MM.1S (cell line): Measurements from ENCODE around the gene ARHGAP32.
A peak's percentile ranks its signal among the peaks of the same experiment; 100 is the strongest.

Source experiments
- DNase-seq: peaks from one replicate; pipeline ENCODE4 v3.0.0-alpha.2; 2015
- H2AFZ ChIP-seq: fragments of 300-600 bp; sonication (generic); 2 replicates; pipeline ENCODE4 v1.6.0; 2016; ENCODE audit warnings: antibody characterized with exemption, low read length
- H3F3A ChIP-seq: fragments of 300-600 bp; sonication (generic); 2 replicates; pipeline ENCODE4 v1.6.1; 2016; ENCODE audit warnings: mild to moderate bottlenecking, antibody characterized with exemption, low read length, moderate library complexity, mixed read lengths; ENCODE audit not compliant: insufficient read depth
- H3K27ac ChIP-seq: fragments of 300-600 bp; sonication (generic); 2 replicates; pipeline ENCODE4 v1.5.1; 2016; ENCODE audit warnings: mild to moderate bottlenecking, low read length
- H3K27me3 ChIP-seq: fragments of 300-600 bp; sonication (generic); replicated peaks from 2 replicates; pipeline ENCODE4 v1.6.0; 2016; ENCODE audit warnings: low read length; ENCODE audit not compliant: insufficient read depth
- H3K36me3 ChIP-seq: fragments of 300-600 bp; sonication (generic); replicated peaks from 2 replicates; pipeline ENCODE4 v1.6.1; 2016; ENCODE audit warnings: mild to moderate bottlenecking, low read length, mixed read lengths; ENCODE audit not compliant: insufficient read depth
- H3K4me1 ChIP-seq: fragments of 300-600 bp; sonication (generic); 2 replicates; pipeline ENCODE4 v1.6.1; 2016; ENCODE audit warnings: low read length, mixed read lengths
- H3K4me2 ChIP-seq: fragments of 300-600 bp; sonication (generic); 2 replicates; pipeline ENCODE4 v1.6.0; 2016; ENCODE audit warnings: low read depth, low read length
- H3K4me3 ChIP-seq: fragments of 300-600 bp; sonication (generic); 2 replicates; pipeline ENCODE4 v1.5.1; 2016; ENCODE audit warnings: low read length, mixed read lengths
- H3K79me2 ChIP-seq: fragments of 300-600 bp; sonication (generic); 2 replicates; pipeline ENCODE4 v1.6.1; 2016; ENCODE audit warnings: mixed run types, low read length, mixed read lengths
- H3K9ac ChIP-seq: fragments of 300-600 bp; sonication (generic); 2 replicates; pipeline ENCODE4 v1.6.1; 2016; ENCODE audit warnings: low read length, mixed read lengths
- H3K9me2 ChIP-seq: fragments of 300-600 bp; sonication (generic); replicated peaks from 2 replicates; pipeline ENCODE4 v1.6.1; 2016; ENCODE audit warnings: mild to moderate bottlenecking, low read length, mixed read lengths; ENCODE audit not compliant: insufficient read depth
- H3K9me3 ChIP-seq: fragments of 300-600 bp; sonication (generic); replicated peaks from 2 replicates; pipeline ENCODE4 v1.6.1; 2016; ENCODE audit warnings: mild to moderate bottlenecking, low read length, mixed read lengths; ENCODE audit not compliant: insufficient read depth
- H4K20me1 ChIP-seq: fragments of 300-600 bp; sonication (generic); 2 replicates; pipeline ENCODE4 v1.6.1; 2016; ENCODE audit warnings: mild to moderate bottlenecking, low read length, moderate library complexity, mixed read lengths; ENCODE audit not compliant: insufficient read depth
- EZH2 ChIP-seq: fragments of 300-600 bp; sonication (generic); optimal IDR thresholded peaks from 2 replicates; pipeline ENCODE3; 2017; ENCODE audit warnings: low read depth, mild to moderate bottlenecking, antibody characterized with exemption, low read length, mixed read lengths
- EZH2phosphoT487 ChIP-seq: fragments of 300-600 bp; sonication (generic); IDR thresholded peaks from 2 replicates; pipeline ENCODE4 v1.6.1; 2018; ENCODE audit warnings: antibody characterized with exemption, low read length
- TF ChIP-seq, protein P1 (sequence below): fragments of 300-600 bp; sonication (generic); IDR thresholded peaks from 2 replicates; pipeline ENCODE4 v1.5.1; 2016; ENCODE audit warnings: antibody characterized with exemption, low read length, mixed read lengths

ARHGAP32 gene

DNA sequence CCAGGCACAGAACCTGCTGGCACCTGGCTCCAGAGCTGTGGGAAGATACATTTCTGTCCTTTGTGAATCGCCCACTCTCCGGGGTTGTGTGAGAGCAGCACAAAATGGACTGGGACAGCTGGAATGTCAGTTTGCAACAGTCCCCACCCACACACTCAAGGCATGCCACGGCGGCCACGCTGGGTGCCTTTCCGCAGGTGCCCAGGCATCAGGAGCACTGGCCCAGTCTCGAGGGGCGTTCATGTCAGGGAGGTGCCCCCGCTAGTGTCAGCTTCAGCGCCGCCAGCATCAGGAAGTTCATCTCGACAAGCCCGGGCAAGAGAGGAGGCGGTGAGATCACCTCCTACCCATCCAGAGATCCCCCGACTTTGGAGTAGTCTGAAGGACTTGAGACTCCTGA, 251.5 kb downstream of the ARHGAP32 start:
- no peak for TF ChIP-seq EZH2
- TF ChIP-seq EZH2phosphoT487, result no peak
- TF ChIP-seq, protein P1, sequence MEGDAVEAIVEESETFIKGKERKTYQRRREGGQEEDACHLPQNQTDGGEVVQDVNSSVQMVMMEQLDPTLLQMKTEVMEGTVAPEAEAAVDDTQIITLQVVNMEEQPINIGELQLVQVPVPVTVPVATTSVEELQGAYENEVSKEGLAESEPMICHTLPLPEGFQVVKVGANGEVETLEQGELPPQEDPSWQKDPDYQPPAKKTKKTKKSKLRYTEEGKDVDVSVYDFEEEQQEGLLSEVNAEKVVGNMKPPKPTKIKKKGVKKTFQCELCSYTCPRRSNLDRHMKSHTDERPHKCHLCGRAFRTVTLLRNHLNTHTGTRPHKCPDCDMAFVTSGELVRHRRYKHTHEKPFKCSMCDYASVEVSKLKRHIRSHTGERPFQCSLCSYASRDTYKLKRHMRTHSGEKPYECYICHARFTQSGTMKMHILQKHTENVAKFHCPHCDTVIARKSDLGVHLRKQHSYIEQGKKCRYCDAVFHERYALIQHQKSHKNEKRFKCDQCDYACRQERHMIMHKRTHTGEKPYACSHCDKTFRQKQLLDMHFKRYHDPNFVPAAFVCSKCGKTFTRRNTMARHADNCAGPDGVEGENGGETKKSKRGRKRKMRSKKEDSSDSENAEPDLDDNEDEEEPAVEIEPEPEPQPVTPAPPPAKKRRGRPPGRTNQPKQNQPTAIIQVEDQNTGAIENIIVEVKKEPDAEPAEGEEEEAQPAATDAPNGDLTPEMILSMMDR, result no peak
- no peak for DNase-seq
- Histone ChIP-seq H3F3A (no peaks in the 10 kb centered on the region), H3K4me1 (no peaks in the 10 kb centered on the region), H3K27me3 (no peaks in the 10 kb centered on the region; the same call in 1 of the 2 replicates), H3K36me3 (no peaks in the 10 kb centered on the region), H3K9me3 (no peaks in the 10 kb centered on the region), H3K79me2 (no peaks in the 10 kb centered on the region), H3K4me2 (no peak overlapping the region), H3K9ac (no peak overlapping the region), H3K27ac (no peak overlapping the region), H4K20me1 (no peaks in the 10 kb centered on the region), H3K4me3 (no peak overlapping the region), H3K9me2 (no peaks in the 10 kb centered on the region), H2AFZ (no peak overlapping the region)

DNA sequence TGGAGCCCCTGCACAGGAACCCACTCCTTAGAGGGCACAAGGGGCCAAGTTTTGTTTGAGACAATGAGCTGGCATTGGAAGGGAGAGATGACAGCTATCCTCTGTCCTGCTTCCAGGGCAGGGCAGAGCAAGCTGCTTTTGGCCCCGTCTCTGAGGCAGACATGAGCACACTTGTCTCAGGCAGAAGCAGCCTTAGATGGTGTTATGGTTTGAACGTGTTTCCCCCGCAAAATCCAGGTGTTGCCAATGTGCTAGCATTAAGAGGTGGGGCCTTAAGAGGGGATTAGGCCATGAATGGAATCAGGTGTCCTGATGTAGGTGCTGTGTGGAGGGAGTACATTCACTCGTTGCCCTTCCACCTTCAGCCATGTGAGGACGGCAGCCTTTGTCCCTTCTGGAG, 252.0 kb downstream of the ARHGAP32 start:
- Histone ChIP-seq H3K36me3 (no peaks in the 10 kb centered on the region), H3K4me1 (no peaks in the 10 kb centered on the region), H3K9me2 (no peaks in the 10 kb centered on the region), H3K27me3 (no peaks in the 10 kb centered on the region; the same call in 1 of the 2 replicates), H3K9me3 (no peaks in the 10 kb centered on the region), H3K4me3 (no peak overlapping the region), H2AFZ (no peak overlapping the region), H4K20me1 (no peaks in the 10 kb centered on the region), H3K9ac (no peak overlapping the region), H3K4me2 (no peak overlapping the region), H3K79me2 (no peaks in the 10 kb centered on the region), H3F3A (no peaks in the 10 kb centered on the region), H3K27ac (no peak overlapping the region)
- TF ChIP-seq EZH2 (no peak), EZH2phosphoT487 (no peak)
- TF ChIP-seq, protein P1, result no peak
- peak; percentile 4 for DNase-seq

DNA sequence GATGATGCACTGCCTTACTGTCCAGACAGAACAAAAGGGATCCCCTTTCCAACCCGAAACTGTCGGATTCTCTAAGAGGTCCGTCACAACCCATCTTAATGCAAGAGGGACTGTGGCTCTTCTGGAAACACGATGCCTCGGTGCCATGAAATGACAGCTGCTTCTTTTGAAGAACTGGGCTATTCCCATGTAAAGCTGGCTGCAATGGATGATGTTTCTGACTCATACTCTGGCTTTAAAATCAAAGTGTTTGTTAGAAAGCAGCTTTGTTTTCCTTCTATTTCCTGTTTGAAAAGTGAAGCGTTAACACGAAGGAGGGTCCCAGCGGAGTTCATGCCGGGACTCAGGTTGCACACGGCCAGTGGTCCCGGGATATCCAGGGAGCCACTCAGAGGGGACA, 252.5 kb downstream of the ARHGAP32 start:
- no peaks in the 10 kb centered on the region for H3K79me2 ChIP-seq
- no peak overlapping the region for H2AFZ ChIP-seq
- no peaks in the 10 kb centered on the region for H4K20me1 ChIP-seq
- H3K9me3 ChIP-seq, result no peaks in the 10 kb centered on the region
- H3K4me3 ChIP-seq, result no peak overlapping the region
- peak; percentile 3 for DNase-seq
- no peaks in the 10 kb centered on the region for H3K36me3 ChIP-seq
- H3F3A ChIP-seq, result no peaks in the 10 kb centered on the region
- TF ChIP-seq, protein P1, result no peak
- TF ChIP-seq EZH2phosphoT487 (no peak), EZH2 (no peak)
- no peaks in the 10 kb centered on the region for H3K9me2 ChIP-seq
- H3K27ac ChIP-seq, result no peak overlapping the region
- H3K4me1 ChIP-seq, result no peaks in the 10 kb centered on the region
- no peaks in the 10 kb centered on the region; the same call in 1 of the 2 replicates for H3K27me3 ChIP-seq
- no peak overlapping the region for H3K9ac ChIP-seq
- H3K4me2 ChIP-seq, result no peak overlapping the region
